Measurements from ENCODE around the gene MACO1. TPM values are rescaled to one million over a fixed set of nuclear protein-coding genes. Genes with fewer than 3 reads are reported as not detected.

The MACO1 gene
- total RNA-seq, 8 experiments from 2014 or later: 13.2 to 57.1 (median 41.8) TPM

DNA sequence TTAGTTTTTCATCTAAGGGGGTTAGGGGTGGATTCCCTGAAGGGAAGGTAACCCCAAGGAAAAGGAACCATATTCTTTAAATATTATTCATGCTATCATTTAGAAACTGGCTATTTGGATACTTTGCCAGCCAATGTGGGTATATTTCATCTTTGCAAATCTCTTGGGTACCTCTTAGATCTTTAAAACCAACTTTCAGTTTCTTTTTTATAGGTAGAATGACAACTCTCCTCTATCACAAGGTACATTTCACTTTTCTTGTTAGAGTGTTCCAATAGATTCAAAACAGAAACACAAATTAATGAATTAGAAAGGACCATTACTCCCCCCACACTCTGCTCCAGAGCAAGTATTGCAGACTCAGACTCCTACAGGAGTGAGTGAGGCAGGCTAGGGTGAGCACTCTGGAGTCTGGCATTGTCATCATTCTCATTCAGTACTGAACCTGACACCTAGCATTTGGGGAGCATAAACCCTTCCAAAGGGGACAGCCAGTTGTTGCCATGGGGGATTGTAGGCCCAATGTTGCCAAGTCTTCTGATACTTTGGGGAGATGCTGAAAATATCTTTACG is 43.0 kb downstream of the MACO1 start:
- ATAC-seq (replicated peaks in 6 of 8): no peak
- in situ Hi-C loops (cut with MboI; ENCODE audit: low pct_unique_long_range_greater_than_20kb in 2 of 9, low sequenced_read_pairs in 9 of 9, unreplicated experiment in 9 of 9): no loop called here
- H3K27ac ChIP-seq: no peak overlapping the region
- H3K4me1 ChIP-seq (replicated peaks in 1 of 2): peaks cover 7 to 11% of the 10 kb centered on the region in 2 donors
- 80 to 100% (median 100%) methylated on average over 1 of the region's 1 CpG; no CpG with 5 or more reads in 3 of the 10 experiments for WGBS, 10 experiments
- H3K4me3 ChIP-seq: no peak overlapping the region

- peaks cover 7 to 11% of the 10 kb centered on the region in 2 donors for H3K4me1 ChIP-seq (replicated peaks in 1 of 2)
- ATAC-seq (replicated peaks in 6 of 8): no peak
- in situ Hi-C loops (cut with MboI; ENCODE audit: low pct_unique_long_range_greater_than_20kb in 2 of 9, low sequenced_read_pairs in 9 of 9, unreplicated experiment in 9 of 9): no loop called here
- no peak overlapping the region for H3K4me3 ChIP-seq
- peak overlapping the region in 1 of 2 donors; percentile 10 for H3K27ac ChIP-seq
- WGBS, 10 experiments: 75 to 100% (median 94%) methylated on average over 1 to 5 of the region's 5 CpGs; no CpG with 5 or more reads in 2 of the 10 experiments
These were observed 43.8 kb downstream of the MACO1 start for GRCh38 chr1:25474439-25475047.

GRCh38 chr1:25476186-25477097 is 45.7 kb downstream of the MACO1 start:
- Histone ChIP-seq H3K27ac (no peak overlapping the region), H3K4me1 (replicated peaks in 1 of 2) (peaks cover 7 to 12% of the 10 kb centered on the region in 2 donors), H3K4me3 (no peak overlapping the region)
- in situ Hi-C loops (cut with MboI; ENCODE audit: low pct_unique_long_range_greater_than_20kb in 2 of 9, low sequenced_read_pairs in 9 of 9, unreplicated experiment in 9 of 9): no loop called here
- peak in 3 of 8 experiments; percentile 45 to 49 (median 48) for ATAC-seq (replicated peaks in 6 of 8)
- 36 to 86% (median 63%) methylated on average over 1 to 2 of the region's 2 CpGs; no CpG with 5 or more reads in 1 of the 10 experiments for WGBS, 10 experiments

- in situ Hi-C loops (cut with MboI; ENCODE audit: low pct_unique_long_range_greater_than_20kb in 2 of 9, low sequenced_read_pairs in 9 of 9, unreplicated experiment in 9 of 9): no loop called here
- peaks cover 7 to 18% of the 10 kb centered on the region in 2 donors for H3K4me1 ChIP-seq (replicated peaks in 1 of 2)
- 93 to 100% (median 100%) methylated on average over 1 of the region's 1 CpG; no CpG with 5 or more reads in 5 of the 10 experiments for WGBS, 10 experiments
- no peak overlapping the region for H3K4me3 ChIP-seq
- ATAC-seq (replicated peaks in 6 of 8): no peak
- H3K27ac ChIP-seq: no peak overlapping the region
These were observed 46.8 kb downstream of the MACO1 start for GRCh38 chr1:25477448-25478034.

GRCh38 chr1:25478633-25479032 is 47.9 kb downstream of the MACO1 start:
- ATAC-seq (replicated peaks in 6 of 8): no peak
- Histone ChIP-seq H3K4me3 (no peak overlapping the region), H3K4me1 (replicated peaks in 1 of 2) (peaks cover 7 to 18% of the 10 kb centered on the region in 2 donors), H3K27ac (no peak overlapping the region)
- in situ Hi-C loops (cut with MboI; ENCODE audit: low pct_unique_long_range_greater_than_20kb in 2 of 9, low sequenced_read_pairs in 9 of 9, unreplicated experiment in 9 of 9): no loop called here

- ATAC-seq (replicated peaks in 6 of 8): no peak
- WGBS, 10 experiments: 53 to 100% (median 82%) methylated on average over 1 to 5 of the region's 5 CpGs; no CpG with 5 or more reads in 1 of the 10 experiments
- Histone ChIP-seq H3K4me3 (no peak overlapping the region), H3K4me1 (replicated peaks in 1 of 2) (peaks cover 0 to 12% of the 10 kb centered on the region in 2 donors), H3K27ac (no peak overlapping the region)
- in situ Hi-C loops (cut with MboI; ENCODE audit: low pct_unique_long_range_greater_than_20kb in 2 of 9, low sequenced_read_pairs in 9 of 9, unreplicated experiment in 9 of 9): no loop called here
These were observed 50.9 kb downstream of the MACO1 start for GRCh38 chr1:25481625-25482024.

DNA sequence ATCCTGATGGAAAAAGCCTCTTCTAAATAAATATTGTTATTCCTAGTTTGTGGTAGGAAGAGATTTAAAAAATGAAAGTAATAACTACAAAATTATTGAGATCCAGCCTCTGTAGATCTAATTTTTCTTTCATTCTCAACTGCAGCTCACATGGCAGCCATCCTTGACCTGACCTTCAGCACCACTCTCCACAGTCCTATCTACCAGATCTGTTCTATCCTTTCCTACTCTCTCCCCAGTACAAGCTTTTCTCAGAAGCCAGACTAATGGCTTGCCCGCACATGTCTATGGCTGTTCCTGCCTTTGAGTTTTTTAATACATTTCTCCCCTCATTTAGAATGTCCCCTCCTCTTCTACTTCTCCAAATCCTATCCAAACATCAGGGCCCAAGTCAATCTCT is 51.5 kb downstream of the MACO1 start:
- in situ Hi-C loops (cut with MboI; ENCODE audit: low pct_unique_long_range_greater_than_20kb in 2 of 9, low sequenced_read_pairs in 9 of 9, unreplicated experiment in 9 of 9): no loop called here
- Histone ChIP-seq H3K4me3 (no peak overlapping the region), H3K4me1 (replicated peaks in 1 of 2) (peaks cover 0 to 8% of the 10 kb centered on the region in 2 donors), H3K27ac (no peak overlapping the region)
- no peak for ATAC-seq (replicated peaks in 6 of 8)
- 80 to 100% (median 100%) methylated on average over 1 of the region's 1 CpG; no CpG with 5 or more reads in 3 of the 10 experiments for WGBS, 10 experiments

GRCh38 chr1:25484096-25484495 is 53.4 kb downstream of the MACO1 start:
- Histone ChIP-seq H3K4me3 (no peak overlapping the region), H3K27ac (no peak overlapping the region), H3K4me1 (replicated peaks in 1 of 2) (peaks cover 0 to 8% of the 10 kb centered on the region in 2 donors)
- 65 to 91% (median 76%) methylated on average over 2 to 10 of the region's 10 CpGs; no CpG with 5 or more reads in 1 of the 10 experiments for WGBS, 10 experiments
- peak in 1 of 8 experiments; percentile 64 for ATAC-seq (replicated peaks in 6 of 8)
- in situ Hi-C loops (cut with MboI; ENCODE audit: low pct_unique_long_range_greater_than_20kb in 2 of 9, low sequenced_read_pairs in 9 of 9, unreplicated experiment in 9 of 9): no loop called here

- WGBS, 10 experiments: 25 to 73% (median 59%) methylated on average over 1 of the region's 1 CpG; no CpG with 5 or more reads in 2 of the 10 experiments
- in situ Hi-C loops (cut with MboI; ENCODE audit: low pct_unique_long_range_greater_than_20kb in 2 of 9, low sequenced_read_pairs in 9 of 9, unreplicated experiment in 9 of 9): no loop called here
- Histone ChIP-seq H3K4me1 (replicated peaks in 1 of 2) (peaks cover 0 to 8% of the 10 kb centered on the region in 2 donors), H3K27ac (no peak overlapping the region), H3K4me3 (no peak overlapping the region)
- ATAC-seq (replicated peaks in 6 of 8): no peak
These were observed 53.8 kb downstream of the MACO1 start for GRCh38 chr1:25484533-25484932.

- Histone ChIP-seq H3K4me3 (no peak overlapping the region), H3K27ac (no peak overlapping the region), H3K4me1 (replicated peaks in 1 of 2) (peaks cover 0 to 8% of the 10 kb centered on the region in 2 donors)
- ATAC-seq (replicated peaks in 6 of 8): no peak
- 71 to 97% (median 89%) methylated on average over 4 to 6 of the region's 6 CpGs for WGBS, 10 experiments
- in situ Hi-C loops (cut with MboI; ENCODE audit: low pct_unique_long_range_greater_than_20kb in 2 of 9, low sequenced_read_pairs in 9 of 9, unreplicated experiment in 9 of 9): no loop called here
These were observed 55.1 kb downstream of the MACO1 start for GRCh38 chr1:25485536-25486411.

DNA sequence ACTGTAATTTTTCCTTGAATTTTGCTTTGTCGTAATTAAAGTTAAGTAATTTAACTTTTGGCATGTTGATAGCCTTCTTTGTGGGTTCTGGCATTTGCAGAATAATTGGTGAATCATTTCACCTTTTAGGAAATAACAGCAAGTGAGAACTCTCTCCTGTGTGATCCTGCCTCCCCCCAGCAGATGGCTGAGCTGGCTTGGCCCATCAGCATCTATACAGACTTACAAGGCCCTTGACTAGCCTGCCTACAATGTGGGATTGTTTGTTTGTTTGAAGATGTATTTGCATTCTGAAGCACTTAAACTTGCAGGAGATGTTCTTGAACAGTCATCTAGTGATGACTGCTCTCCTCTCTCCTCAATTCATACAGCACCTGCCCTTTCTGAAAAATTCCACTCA is 55.9 kb downstream of the MACO1 start:
- peak in 2 of 8 experiments; percentile 39 to 66 for ATAC-seq (replicated peaks in 6 of 8)
- Histone ChIP-seq H3K27ac (no peak overlapping the region), H3K4me3 (no peak overlapping the region), H3K4me1 (replicated peaks in 1 of 2) (peaks cover 0 to 5% of the 10 kb centered on the region in 2 donors)
- WGBS, 10 experiments: 67 to 100% (median 84%) methylated on average over 1 of the region's 1 CpG; no CpG with 5 or more reads in 1 of the 10 experiments
- in situ Hi-C loops (cut with MboI; ENCODE audit: low pct_unique_long_range_greater_than_20kb in 2 of 9, low sequenced_read_pairs in 9 of 9, unreplicated experiment in 9 of 9): no loop called here

DNA sequence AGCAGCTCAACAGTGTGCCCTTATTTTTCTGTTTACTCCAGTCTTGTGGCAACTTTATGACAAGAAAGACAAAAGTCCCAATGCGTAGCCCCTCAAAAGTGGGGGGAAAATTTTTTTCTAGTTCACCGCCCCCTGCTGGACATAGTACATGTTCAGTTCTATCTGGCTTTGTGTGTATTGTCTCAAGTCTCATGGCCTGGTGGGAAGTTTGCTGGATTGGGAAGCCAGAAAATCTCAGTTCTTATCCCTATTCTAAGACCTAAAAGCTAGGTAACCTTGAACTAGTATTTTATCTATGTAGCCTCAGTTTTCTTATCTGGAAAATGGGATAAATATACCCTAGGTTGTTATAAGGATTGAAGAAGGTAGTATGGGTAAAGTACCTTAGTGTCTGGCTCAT is 56.9 kb downstream of the MACO1 start:
- in situ Hi-C loops (cut with MboI; ENCODE audit: low pct_unique_long_range_greater_than_20kb in 2 of 9, low sequenced_read_pairs in 9 of 9, unreplicated experiment in 9 of 9): no loop called here
- no peaks in the 10 kb centered on the region for H3K4me1 ChIP-seq (replicated peaks in 1 of 2)
- H3K4me3 ChIP-seq: no peak overlapping the region
- 60 to 100% (median 90%) methylated on average over 1 to 2 of the region's 2 CpGs for WGBS, 10 experiments
- H3K27ac ChIP-seq: no peak overlapping the region
- ATAC-seq (replicated peaks in 6 of 8): no peak
